ENCODE measurements around the gene MEGF10.
"Not testable (repeated sequence)": the region's sequence is repeated elsewhere in the genome, so short reads cannot be mapped to it uniquely, and the experiment has no call there.

Gene MEGF10

GRCh38 chr5:127298656-127299055 is 8.1 kb downstream of the MEGF10 start:
- no peak for DNase-seq

- DNase-seq, result no peak
These were observed 9.1 kb downstream of the MEGF10 start for GRCh38 chr5:127299678-127300077.

GRCh38 chr5:127302509-127302908 is 11.9 kb downstream of the MEGF10 start:
- DNase-seq, result no peak

GRCh38 chr5:127303404-127303803 is 12.8 kb downstream of the MEGF10 start:
- DNase-seq, result no peak

GRCh38 chr5:127305493-127305892 is 14.9 kb downstream of the MEGF10 start:
- DNase-seq, result no peak

GRCh38 chr5:127306036-127306435 is 15.4 kb downstream of the MEGF10 start:
- no peak for DNase-seq

GRCh38 chr5:127306647-127307046 is 16.1 kb downstream of the MEGF10 start:
- no peak for DNase-seq

GRCh38 chr5:127307868-127308267 is 17.3 kb downstream of the MEGF10 start:
- DNase-seq, result no peak

- DNase-seq, result not testable (repeated sequence)
These were observed 17.7 kb downstream of the MEGF10 start for GRCh38 chr5:127308325-127308724.

- no peak for DNase-seq
These were observed 18.3 kb downstream of the MEGF10 start for GRCh38 chr5:127308945-127309344.

- no peak for DNase-seq
These were observed 20.8 kb downstream of the MEGF10 start for GRCh38 chr5:127311349-127311748.

GRCh38 chr5:127311781-127312525 is 21.4 kb downstream of the MEGF10 start:
- no peak for DNase-seq

- DNase-seq, result no peak
These were observed 22.8 kb downstream of the MEGF10 start for GRCh38 chr5:127313379-127313778.

GRCh38 chr5:127313847-127314473 is 23.4 kb downstream of the MEGF10 start:
- peak; percentile 63 for DNase-seq

GRCh38 chr5:127316011-127316410 is 25.4 kb downstream of the MEGF10 start:
- no peak for DNase-seq

GRCh38 chr5:127317385-127317784 is 26.8 kb downstream of the MEGF10 start:
- not testable (repeated sequence) for DNase-seq

- peak; percentile 44 for DNase-seq
These were observed 29.7 kb downstream of the MEGF10 start for GRCh38 chr5:127320032-127320965.

- DNase-seq, result no peak
These were observed 30.9 kb downstream of the MEGF10 start for GRCh38 chr5:127321465-127321864.

- DNase-seq, result no peak
These were observed 31.8 kb downstream of the MEGF10 start for GRCh38 chr5:127322403-127322802.

GRCh38 chr5:127324756-127325155 is 34.2 kb downstream of the MEGF10 start:
- no peak for DNase-seq

GRCh38 chr5:127326431-127326830 is 35.8 kb downstream of the MEGF10 start:
- no peak for DNase-seq

- DNase-seq, result no peak
These were observed 36.6 kb downstream of the MEGF10 start for GRCh38 chr5:127326976-127327755.

- DNase-seq, result no peak
These were observed 39.5 kb downstream of the MEGF10 start for GRCh38 chr5:127330116-127330515.

Data from activated CD4-positive, alpha-beta T cell treated with anti-CD3 and anti-CD28 coated beads, Interleukin-10, Interleukin-2, amounts not matched to agents 100 ng/mL and 50 ng/mL, durations not matched to agents 16 hours and 8 hours (primary cell).